NCI-H226 (cell line): ENCODE measurements around the gene CASP9.
"Not testable (repeated sequence)": the region's sequence is repeated elsewhere in the genome, so short reads cannot be mapped to it uniquely, and the experiment has no call there.

Experiments
- DNase-seq: peaks from one replicate; pipeline ENCODE4 v3.0.0-alpha.2; 2015

CASP9 gene

DNA sequence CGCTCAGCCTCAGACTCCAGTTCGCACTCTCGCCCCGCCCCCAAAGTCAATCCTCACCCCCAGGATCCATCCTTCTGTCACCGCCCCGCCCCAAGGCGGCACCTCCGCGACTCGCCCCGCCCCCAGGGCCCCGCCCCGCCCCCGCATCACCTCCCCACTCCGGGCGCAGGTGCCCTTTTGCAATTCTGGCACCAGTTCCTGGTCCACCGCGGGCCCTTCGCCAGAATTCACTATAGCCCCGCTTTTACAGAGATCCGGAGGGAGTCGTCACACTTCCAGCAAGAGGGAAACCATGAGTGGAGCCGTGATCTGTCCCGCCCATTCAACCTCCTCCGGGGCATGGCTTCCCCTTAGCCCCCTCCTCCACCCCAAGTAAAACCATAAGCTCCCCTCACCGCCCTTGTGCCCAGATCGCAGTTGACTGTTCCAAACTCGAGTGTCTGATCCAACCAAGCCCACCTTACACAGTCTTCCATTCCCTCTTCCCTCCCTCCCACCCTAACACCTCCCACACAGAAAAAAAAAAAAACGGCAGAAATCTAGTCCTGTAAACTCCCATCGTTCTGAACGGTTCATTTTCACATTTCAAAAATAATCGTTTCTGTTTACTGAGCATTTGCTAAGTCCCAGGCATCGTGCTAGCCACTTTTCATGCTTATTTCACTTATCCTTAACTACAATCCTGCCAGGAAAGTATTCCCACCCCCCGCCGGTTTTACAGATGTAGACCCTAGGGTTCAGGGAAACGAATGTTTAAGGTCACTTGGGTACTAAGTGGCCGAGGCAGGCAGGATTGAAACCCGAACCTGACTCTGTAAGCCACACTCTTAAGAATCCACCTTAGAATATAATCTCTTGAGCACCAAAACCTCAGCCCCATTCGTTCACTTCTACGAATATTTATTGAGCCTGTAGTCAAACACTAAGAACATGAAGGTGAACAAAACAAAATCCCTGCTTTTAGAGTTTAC, 1.3 kb upstream of the CASP9 start:
- DNase-seq = peak; percentile 80

DNA sequence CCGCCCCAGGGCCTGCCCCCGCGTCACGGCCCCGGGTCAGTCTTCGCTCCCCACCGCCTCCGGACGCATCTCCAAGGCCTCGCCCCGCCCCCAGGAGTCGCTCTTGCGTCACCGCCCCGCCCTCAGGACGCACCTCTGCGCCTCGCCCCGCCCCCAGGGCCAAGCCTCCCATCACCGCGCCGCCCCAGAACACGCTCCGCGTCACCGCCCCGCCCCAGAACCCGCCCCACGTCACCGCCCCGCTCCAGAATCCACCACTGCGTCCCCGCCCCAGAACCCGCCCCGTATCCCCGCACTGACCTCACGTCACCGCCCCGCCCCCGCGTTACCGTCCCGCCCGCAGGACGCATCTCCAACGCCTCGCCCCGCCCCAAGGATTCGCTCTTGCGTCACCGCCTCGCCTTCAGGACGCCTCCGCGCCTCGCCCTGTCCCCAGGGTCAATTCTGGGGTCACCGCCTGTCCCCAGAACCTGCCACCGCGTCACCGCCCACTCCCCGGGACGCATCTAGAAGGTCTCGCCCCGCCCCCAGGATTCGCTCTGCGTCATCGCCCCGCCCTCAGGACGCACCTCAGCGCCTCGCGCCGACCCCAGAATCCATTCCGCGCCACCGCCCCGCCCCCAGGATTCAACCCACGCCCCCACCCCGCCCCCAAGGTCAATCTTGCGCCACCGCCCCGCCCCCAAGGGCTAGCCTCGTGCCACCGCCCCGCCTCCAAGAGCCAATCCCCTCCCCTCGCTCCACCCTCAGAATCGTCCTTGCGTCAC, 451 bp upstream of the CASP9 start:
- peak; percentile 87 for DNase-seq

DNA sequence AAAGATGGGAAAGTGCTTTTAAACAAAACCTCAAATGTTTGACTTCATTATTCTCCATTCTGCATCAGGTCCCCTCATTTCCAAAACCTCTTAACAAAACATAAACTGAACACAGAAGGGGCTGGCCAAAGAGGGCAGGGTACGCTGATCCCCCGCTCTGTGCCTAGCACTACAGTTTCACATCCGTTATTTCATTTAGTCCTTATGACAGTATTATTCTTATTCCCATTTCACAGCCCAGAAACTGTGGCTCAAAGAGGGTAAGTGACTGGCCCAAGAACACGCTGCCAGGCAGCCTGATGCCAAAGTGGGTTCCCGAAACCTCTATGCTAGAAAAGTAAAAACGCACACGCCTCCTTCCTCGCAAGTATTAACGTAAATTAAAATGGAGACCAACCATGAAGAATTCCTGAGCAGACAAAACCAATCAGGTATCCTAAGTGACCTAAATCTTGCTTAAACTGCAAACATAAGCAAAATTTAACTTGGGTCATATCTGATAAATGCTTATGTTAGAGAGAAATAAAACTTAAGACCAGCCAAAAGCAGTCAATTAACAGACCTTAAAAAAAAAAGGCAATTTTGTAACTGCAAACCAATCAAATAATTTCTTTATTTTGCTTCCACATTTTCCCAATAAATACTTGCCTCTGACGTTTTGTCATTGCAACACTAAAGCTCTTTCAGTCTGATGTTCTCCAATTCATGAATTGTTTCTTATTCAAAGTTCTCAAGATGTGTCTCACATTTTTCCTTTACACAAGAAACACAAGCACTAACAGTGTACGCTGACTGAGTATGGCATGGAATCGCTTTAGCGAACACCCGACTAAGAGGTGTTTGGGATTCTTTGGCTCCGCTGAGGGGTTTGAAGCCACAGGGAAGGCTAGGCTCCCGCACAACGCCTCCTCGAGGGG, 653 bp downstream of the CASP9 start:
- DNase-seq = no peak

DNA sequence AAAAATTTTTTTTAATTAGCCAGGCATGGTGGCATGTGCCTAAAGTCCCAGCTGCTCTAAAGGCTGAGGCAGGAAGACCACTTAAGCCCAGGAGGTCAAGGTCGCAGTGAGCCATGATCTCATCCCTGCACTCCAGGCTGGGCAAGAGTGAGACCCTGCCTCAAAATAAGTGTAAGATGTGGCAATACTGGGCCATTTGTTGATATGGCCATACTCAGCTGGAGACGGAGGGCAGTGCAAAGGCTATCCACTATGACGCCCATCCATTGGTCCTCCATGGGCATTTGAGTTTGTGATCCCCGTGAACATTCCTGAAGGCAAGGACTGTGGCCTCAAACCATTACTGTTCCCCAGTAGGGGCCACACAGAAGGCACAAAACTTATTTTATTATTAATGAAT, 1.5 kb downstream of the CASP9 start:
- no peak for DNase-seq

DNA sequence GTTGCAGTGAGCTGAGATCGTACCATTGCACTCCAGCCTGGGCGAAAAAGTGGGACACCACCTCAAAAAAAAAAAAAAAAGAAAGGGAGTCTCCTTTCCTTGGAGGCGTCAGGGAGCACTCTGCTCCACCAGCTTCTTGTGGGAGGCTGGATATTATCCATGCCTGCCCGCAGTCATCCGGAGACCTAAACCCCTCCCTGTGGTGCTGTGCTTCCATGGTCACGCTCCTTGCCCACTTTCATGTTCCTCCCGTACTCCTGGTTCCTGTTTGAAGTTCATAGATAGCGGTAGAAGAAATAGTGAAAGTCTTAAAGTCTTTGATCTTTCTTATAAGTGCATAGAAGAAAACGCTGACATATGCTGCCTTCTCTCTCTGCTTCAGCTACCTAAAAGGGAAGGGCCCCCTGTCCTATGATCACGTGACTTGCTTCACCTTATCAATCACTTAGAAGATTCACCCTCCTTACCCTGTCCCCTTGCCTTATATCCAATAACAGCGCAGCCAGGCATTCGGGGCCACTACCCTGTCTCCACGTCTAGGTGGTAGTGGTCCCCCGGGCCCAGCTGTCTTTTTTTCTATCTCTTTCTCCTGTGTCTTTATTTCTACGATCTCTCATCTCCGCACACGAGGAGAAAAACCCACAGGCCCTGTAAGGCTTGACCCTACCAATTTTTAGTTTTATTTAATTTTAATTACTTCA, 2.7 kb downstream of the CASP9 start:
- DNase-seq = not testable (repeated sequence)

DNA sequence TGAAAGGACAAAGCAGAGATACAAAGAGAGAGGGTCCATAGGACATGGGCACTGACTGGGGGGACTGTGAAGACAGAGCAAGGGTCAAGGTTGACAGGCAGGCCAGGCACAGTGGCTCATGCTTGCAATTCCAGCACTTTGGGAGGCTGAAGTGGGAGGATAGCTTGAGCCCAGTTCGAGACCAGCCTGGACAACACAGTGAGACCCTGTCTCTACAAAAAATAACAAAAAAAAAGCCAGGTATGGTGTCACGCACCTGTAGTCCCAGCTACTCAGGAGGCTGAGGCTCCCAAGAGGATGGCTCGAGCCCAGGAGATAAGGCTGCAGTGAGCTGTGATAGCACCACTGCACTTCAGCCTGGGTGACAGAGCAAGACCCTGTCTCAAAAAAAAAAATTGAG, 4.4 kb downstream of the CASP9 start:
- no peak for DNase-seq

DNA sequence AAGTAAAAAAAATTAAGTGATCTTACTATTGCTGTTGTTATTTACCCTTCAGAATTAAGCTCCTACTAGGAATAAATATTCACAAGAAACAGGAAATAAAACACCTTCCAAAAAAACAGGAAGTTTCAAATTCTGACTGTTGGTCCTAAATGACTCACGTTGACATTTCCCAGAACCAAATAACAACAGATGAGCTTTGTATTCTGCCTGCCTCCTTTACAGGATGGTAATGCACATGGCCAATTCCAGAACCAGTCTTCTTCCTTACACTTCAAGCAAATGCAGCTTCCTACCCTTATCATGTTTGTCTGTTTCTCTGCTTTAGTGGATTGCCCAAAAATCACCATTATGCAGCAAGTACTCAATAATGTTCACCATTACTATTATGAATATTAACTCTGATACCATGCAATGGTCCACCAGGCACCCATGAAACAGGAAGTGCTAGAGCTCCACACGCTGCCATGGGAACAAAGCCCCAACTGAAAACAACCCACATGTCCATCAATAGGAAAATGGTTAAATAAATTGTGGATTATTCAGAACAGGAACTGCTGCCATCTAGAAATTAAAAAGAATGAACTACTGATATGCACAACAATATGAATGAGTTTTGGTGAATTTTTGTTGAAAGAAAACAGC, 8.9 kb downstream of the CASP9 start:
- DNase-seq = no peak

DNA sequence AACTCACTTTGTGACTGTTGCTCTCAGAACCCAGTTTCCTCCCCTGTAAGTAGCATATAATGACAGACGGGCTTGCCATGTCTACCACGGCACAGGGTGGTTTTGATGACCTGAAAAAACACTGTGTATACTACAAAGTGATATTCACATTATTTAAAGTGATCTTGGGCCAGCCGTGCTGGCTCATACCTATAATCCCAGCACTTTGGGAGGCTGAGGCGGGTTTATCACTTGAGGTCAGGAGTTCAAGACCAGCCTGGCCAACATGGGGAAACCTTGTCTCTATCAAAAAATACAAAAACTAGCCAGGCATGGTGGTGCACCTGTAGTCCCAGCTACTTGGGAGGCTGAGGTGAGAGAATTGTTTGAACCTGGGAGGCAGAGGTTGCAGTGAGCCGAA, 9.5 kb downstream of the CASP9 start:
- DNase-seq = not testable (repeated sequence)

DNA sequence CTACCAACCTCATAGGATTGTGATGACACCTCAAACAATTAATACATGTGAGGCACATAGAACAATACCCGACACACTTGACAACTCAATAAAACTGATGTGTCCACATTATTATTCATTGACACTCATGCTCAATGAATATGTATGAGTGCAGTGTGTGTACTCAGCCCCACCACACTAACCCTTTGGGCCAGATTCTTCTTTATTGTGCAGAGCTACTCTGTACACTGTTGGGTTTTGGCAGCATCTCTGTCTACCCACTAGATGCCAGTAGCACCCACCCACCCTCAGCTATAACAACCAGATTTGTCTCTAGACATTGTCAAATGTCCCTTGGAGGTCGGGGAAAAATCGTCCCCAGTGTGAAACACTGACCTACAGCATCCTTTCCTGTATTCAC, 10.1 kb downstream of the CASP9 start:
- no peak for DNase-seq

DNA sequence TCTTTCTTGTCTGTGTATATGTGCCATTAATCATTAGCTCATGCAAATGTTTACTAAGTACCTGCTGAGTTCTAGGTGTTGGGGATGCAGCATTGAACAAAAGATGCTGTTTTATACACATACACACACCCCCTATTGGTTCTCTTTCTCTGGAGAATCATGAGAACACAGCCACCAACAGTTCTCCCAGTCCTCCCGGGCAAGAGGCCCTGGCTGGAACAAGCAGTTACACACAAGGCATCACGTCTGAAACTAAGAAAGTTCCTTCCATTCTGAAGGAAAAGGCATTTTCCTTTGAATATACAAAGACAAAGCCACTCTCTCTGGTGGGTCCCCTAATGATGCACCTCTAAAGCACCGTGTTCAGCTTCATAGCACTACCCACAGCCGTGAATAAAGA, 10.8 kb downstream of the CASP9 start:
- no peak for DNase-seq

DNA sequence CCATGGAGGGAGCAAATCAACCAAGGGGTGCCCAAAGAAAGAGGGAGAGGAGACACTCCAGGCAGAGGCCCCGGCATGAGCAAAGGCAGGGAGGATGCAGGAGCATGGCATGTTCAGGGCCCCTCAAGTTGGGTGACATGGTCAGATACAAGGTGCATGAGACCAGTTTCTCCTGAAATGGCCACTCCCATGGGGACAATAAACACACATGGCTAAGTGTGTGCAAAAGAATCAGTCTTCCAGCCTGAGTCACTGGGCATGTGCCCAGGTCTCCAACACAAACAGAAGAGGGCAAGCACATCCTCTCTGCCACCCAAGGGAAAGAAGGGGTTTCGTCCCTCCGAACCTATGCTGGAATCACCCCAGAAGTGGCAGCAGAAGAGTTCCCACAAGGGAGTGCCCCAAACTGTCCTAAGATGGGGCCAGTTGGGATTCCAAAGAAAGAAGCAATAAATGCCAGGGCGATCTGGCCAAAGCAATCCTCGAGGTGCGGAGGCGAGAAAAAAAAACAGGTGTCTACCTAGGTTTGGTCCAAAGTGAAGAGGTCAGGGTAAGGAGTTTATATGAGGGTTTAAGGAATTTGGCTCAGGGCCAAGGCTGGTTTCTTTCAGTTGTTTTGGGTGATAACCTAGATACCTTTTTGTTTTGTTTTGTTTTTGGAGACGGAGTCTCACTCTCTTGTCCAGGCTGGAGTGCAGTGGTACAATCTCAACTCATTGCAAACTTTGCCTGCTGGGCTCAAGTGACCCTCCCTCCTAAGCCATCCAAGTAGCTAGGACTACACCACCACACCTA, 13.2 kb downstream of the CASP9 start:
- DNase-seq = no peak

DNA sequence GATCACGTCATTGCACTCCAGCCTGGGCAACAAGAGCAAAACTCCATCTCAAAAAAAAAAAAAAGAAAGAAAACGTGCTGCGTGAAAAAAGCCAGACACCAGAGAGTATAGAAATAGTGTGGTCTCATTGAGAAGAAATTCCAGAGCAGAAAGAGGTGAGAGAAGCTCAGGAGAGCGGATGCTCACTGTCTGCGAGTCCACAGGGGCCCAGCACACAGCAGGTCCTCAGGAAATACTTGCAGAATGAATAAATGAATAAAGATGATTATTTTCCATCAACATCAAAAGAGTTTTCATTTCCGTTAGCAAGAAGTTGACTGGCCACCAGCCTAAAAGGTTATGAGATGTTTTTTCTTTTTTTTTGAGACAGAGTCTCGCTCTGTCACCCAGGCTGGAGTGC, 14.4 kb downstream of the CASP9 start:
- DNase-seq = no peak

DNA sequence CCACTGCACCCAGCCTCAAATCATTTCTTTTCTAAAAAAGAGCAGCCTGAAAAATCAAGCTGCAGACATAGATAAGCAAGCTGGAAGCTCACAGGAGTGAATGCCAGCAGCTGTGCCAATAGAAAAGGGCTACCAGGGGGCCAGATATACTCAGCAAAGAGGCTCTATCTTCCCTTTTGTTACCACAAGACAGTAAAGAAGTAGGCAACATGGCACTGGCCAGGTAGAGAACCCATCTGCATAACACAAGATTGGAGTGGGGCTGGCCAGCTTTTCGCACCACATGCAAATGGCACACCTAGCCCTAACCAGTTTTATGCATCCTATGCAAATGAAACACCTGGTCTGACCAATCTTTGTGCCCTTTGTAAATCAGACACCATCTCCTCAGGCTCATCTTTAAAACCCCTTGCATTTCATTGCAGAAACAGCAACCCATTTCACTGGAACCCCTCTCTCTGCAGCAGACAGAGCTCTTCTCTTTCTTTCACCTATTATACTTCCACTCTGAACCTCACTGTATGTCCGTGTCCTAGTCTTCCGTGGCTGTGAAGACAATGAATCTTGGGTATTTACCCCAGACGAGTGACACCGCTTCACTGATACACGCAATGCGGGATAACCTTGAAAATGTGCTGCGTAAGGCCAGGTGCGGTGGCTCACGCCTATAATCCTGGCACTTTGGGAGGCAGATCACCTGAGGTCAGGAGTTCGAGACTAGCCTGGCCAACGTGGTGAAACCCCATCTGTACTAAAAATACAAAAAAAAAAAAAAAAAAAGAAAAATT, 15.1 kb downstream of the CASP9 start:
- no peak for DNase-seq

DNA sequence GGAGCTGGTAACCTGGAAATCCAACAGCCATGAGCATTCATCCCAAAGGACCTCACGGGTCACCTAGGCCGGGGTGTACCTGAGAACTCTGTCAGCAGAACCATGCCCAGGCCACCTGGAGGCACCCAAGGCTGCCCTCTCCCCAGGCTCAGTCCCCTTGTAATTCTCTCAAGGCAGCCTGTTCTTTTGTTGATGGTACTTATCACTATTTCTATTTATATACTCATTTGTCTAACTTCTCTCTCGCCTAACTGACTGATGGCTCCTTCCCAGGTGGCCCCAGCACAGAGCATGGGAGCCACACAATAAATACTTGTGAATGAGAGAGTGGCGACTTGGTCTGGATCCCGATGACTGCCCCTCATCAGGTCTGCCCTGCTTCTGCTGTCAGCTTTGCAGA, 16.7 kb downstream of the CASP9 start:
- DNase-seq = no peak

DNA sequence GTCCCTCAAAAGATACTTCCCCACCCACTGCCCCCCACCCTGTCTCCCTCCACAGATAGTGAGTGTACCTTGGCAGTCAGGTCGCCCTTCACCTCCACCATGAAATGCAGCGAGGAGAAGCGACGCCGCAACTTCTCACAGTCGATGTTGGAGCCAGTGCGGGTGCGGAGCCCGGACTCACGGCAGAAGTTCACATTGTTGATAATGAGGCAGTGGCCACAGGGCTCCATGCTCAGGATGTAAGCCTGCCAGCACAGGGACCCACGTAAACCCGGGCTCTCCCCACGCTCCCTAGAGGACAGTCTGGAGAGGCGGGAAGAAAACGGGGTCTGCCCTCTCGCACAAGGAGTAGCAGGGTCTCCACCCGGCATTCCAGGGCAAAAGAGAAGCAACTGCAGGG, 17.2 kb downstream of the CASP9 start:
- DNase-seq = no peak

DNA sequence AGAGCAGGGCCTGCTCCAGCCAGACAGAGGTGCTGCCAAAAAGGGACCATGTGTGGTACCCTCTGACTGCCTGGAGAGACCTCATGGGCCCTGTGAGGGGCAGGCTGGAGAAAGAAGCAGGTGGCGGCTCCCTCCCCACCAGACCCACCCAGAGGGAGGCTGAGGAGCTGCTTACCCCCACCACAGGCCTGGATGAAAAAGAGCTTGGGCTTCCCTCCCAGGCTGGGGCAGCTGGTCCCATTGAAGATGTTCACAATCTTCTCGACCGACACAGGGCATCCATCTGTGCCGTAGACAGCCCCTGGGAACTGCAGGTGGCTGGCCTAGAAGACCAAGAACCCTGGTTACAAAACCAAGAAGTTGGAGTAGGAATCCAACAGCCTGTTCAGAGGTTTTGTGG, 19.6 kb downstream of the CASP9 start:
- no peak for DNase-seq

DNA sequence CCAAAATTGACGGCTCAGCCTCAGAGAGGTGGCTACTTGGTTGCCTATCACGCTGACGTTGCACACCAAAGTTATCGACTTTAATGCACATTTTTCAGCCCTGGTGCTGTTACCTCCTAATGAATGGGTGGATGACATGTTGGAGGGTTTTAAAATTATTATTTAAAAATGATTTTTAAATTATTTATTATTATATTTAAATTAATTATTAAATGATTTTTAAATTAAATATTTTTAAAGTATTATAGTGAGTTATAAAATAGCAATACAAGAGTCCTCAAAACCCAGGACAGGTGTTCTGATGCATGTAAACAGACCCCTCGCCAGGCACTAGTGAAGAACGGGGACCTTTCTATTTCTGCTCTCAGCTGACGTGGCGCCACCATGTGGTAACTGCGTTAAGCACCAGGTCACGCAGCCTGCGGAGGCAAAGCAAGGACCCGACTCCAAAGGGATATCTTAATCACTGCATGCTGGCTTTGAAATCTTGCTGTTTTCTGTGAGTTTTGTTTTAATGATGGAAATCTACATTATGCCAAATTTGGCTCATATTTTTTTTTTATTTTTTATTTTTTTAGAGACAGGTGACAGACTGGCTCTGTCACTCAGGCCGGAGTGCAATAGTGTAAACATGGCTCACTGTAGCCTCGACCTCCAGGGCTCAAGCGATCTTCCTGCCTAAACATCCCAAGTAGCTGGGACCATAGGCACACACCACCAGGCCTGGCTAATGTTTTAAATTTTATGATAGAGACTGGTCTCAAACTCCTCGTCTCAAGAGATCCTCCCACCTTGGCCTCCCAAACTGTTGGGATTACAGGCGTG, 22.6 kb downstream of the CASP9 start:
- peak; percentile 20 for DNase-seq

DNA sequence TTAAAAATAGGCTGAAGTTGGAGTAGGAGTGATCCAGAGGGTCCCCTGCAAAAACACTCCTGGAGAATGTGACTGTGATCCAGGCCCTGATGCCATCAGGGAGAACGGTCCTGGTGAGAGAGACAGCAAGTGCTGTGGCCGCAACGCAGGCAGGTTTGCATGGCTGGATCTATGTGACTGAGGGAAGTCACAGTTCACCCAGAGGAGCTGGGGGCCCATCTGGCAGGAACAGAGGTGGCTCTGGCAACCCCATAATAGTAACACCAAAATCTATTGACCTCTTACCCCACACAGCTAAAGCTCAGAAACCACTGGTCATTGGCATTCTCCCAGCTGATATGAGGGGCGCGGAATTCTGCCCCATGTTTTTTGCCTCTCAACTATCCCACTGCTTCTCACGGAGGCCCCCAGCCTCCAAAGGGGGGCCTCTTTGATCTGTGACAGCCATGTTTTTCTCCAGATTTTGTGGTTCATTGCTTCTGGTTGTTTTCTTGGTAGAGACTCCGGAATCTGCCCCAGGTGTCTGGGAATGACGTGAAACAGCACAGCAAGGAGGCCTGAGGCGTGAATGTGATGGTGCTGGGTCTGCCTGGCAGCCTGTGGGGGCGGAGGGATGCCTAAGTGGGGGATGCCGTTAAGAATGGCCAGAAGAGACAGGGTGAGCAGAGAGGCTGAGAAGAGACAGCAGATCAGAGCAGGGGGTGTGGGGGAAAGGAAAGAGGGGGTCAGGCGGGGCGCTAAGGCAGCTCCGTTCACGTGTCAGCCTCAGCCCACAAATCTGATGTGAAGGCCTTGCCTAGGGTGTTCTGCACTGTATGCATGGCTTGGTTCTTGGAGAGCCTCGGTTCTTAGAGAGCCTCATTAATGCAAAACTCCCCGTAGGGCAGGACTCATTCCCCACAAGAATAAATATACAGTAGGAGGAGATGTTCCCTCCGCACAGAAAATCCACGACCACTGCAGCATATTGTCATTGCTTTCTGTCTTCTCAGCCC, 23.5 kb downstream of the CASP9 start:
- DNase-seq = no peak
